Ectodermal cell (in vitro differentiated cells): ENCODE measurements around the gene TADA2A.
"Not testable (repeated sequence)": the region's sequence is repeated elsewhere in the genome, so short reads cannot be mapped to it uniquely, and the experiment has no call there.

Source experiments
- H3K27ac ChIP-seq: 2 replicates; pipeline ENCODE4 v1.7.0; 2013; ENCODE audit warnings: mild to moderate bottlenecking, low read depth, low read length; ENCODE audit not compliant: insufficient read depth, poor library complexity, severe bottlenecking
- H3K27me3 ChIP-seq: 2 replicates; pipeline ENCODE4 v1.7.0; 2013; ENCODE audit warnings: mild to moderate bottlenecking, low read length; ENCODE audit not compliant: insufficient read depth, control insufficient read depth, poor library complexity, severe bottlenecking
- H3K36me3 ChIP-seq: one replicate; pipeline ENCODE4 v1.7.0; 2013; ENCODE audit warnings: low read length; ENCODE audit not compliant: control insufficient read depth, insufficient read depth
- H3K4me1 ChIP-seq: one replicate; pipeline ENCODE4 v1.7.0; 2013; ENCODE audit warnings: low read length; ENCODE audit not compliant: control insufficient read depth, insufficient read depth
- H3K4me3 ChIP-seq: 2 replicates; pipeline ENCODE4 v1.7.0; 2013; ENCODE audit warnings: low read depth, low read length, control low read depth; ENCODE audit not compliant: insufficient read depth
- H3K9me3 ChIP-seq: 2 replicates; pipeline ENCODE4 v1.7.0; 2013; ENCODE audit warnings: mild to moderate bottlenecking, low read length, moderate library complexity; ENCODE audit not compliant: control insufficient read depth
- WGBS, 2 experiments: methylation state at CpG; one replicate each; pipeline ENCODE4 v1.1.7; 2013; ENCODE audit warnings: missing lambda C conversion rate in 2 of 2; 5-methylcytosine and 5-hydroxymethylcytosine counted together

TADA2A gene

GRCh38 chr17:37457801-37458200 lies 51.1 kb downstream of the TADA2A start:
- not testable (repeated sequence) for H3K4me3 ChIP-seq, H3K9me3 ChIP-seq, H3K27me3 ChIP-seq, H3K27ac ChIP-seq, H3K4me1 ChIP-seq, H3K36me3 ChIP-seq
- WGBS, 2 experiments = 0% methylated on average over 1 of the region's 3 CpGs; no CpG with 5 or more reads in 1 of the 2 experiments

- 89 to 99% methylated on average over 2 to 3 of the region's 3 CpGs for WGBS, 2 experiments
- H3K9me3 ChIP-seq = no peaks in the 10 kb centered on the region
- H3K27me3 ChIP-seq = no peaks in the 10 kb centered on the region
- no peak overlapping the region for H3K27ac ChIP-seq
- H3K36me3 ChIP-seq = no peaks in the 10 kb centered on the region
- no peaks in the 10 kb centered on the region for H3K4me1 ChIP-seq
- no peak overlapping the region for H3K4me3 ChIP-seq
Observed at GRCh38 chr17:37458805-37459204, 52.1 kb downstream of the TADA2A start.

- Histone ChIP-seq H3K36me3 (peaks cover 18% of the 10 kb centered on the region), H3K27me3 (no peaks in the 10 kb centered on the region), H3K27ac (no peak overlapping the region), H3K4me1 (no peaks in the 10 kb centered on the region), H3K4me3 (no peak overlapping the region), H3K9me3 (no peaks in the 10 kb centered on the region)
- WGBS, 2 experiments = 96% methylated on average over 3 of the region's 3 CpGs
Observed at GRCh38 chr17:37461668-37462067, 55.0 kb downstream of the TADA2A start.

- Histone ChIP-seq H3K27me3 (no peaks in the 10 kb centered on the region), H3K27ac (no peak overlapping the region), H3K36me3 (peaks cover 19% of the 10 kb centered on the region), H3K4me3 (no peak overlapping the region), H3K4me1 (no peaks in the 10 kb centered on the region), H3K9me3 (no peaks in the 10 kb centered on the region)
- 92% methylated on average over 4 of the region's 5 CpGs for WGBS, 2 experiments
Observed at GRCh38 chr17:37462492-37462891, 55.8 kb downstream of the TADA2A start.

- 96 to 98% methylated on average over 3 of the region's 3 CpGs for WGBS, 2 experiments
- H3K9me3 ChIP-seq = no peaks in the 10 kb centered on the region
- H3K4me1 ChIP-seq = no peaks in the 10 kb centered on the region
- no peak overlapping the region for H3K27ac ChIP-seq
- H3K27me3 ChIP-seq = no peaks in the 10 kb centered on the region
- H3K4me3 ChIP-seq = no peak overlapping the region
- H3K36me3 ChIP-seq = peaks cover 19% of the 10 kb centered on the region
Observed at GRCh38 chr17:37463039-37463438, 56.4 kb downstream of the TADA2A start.

GRCh38 chr17:37465069-37465616 lies 58.5 kb downstream of the TADA2A start:
- H3K4me3 ChIP-seq = no peak overlapping the region
- no peaks in the 10 kb centered on the region for H3K4me1 ChIP-seq
- no peak overlapping the region for H3K27ac ChIP-seq
- no peaks in the 10 kb centered on the region for H3K9me3 ChIP-seq
- peaks cover 22% of the 10 kb centered on the region for H3K36me3 ChIP-seq
- no peaks in the 10 kb centered on the region for H3K27me3 ChIP-seq
- WGBS, 2 experiments = 94 to 98% methylated on average over 7 of the region's 7 CpGs

GRCh38 chr17:37466471-37466870 lies 59.8 kb downstream of the TADA2A start:
- Histone ChIP-seq H3K9me3 (no peaks in the 10 kb centered on the region), H3K27ac (no peak overlapping the region), H3K27me3 (no peaks in the 10 kb centered on the region), H3K4me3 (no peak overlapping the region), H3K4me1 (no peaks in the 10 kb centered on the region), H3K36me3 (peaks cover 22% of the 10 kb centered on the region)
- WGBS, 2 experiments = 100% methylated on average over 1 of the region's 1 CpG

- no peaks in the 10 kb centered on the region for H3K9me3 ChIP-seq
- H3K4me1 ChIP-seq = no peaks in the 10 kb centered on the region
- no peaks in the 10 kb centered on the region for H3K27me3 ChIP-seq
- 95 to 98% methylated on average over 7 of the region's 7 CpGs for WGBS, 2 experiments
- peaks cover 26% of the 10 kb centered on the region for H3K36me3 ChIP-seq
- H3K27ac ChIP-seq = no peak overlapping the region
- H3K4me3 ChIP-seq = no peak overlapping the region
Observed at GRCh38 chr17:37470181-37470580, 63.5 kb downstream of the TADA2A start.

GRCh38 chr17:37475731-37476420 lies 69.2 kb downstream of the TADA2A start:
- Histone ChIP-seq H3K9me3 (no peaks in the 10 kb centered on the region), H3K4me1 (no peaks in the 10 kb centered on the region), H3K27me3 (no peaks in the 10 kb centered on the region), H3K27ac (no peak overlapping the region), H3K4me3 (no peak overlapping the region), H3K36me3 (peaks cover 28% of the 10 kb centered on the region)
- 88 to 96% methylated on average over 1 of the region's 1 CpG for WGBS, 2 experiments

GRCh38 chr17:37476431-37477120 lies 69.9 kb downstream of the TADA2A start:
- H3K4me3 ChIP-seq = no peak overlapping the region
- H3K9me3 ChIP-seq = no peaks in the 10 kb centered on the region
- no peaks in the 10 kb centered on the region for H3K4me1 ChIP-seq
- peaks cover 28% of the 10 kb centered on the region for H3K36me3 ChIP-seq
- 94 to 96% methylated on average over 4 of the region's 4 CpGs for WGBS, 2 experiments
- no peak overlapping the region for H3K27ac ChIP-seq
- no peaks in the 10 kb centered on the region for H3K27me3 ChIP-seq
